HG03521 (cell line): Measurements from ENCODE around the gene DUOX1.
A peak's percentile ranks its signal among the peaks of the same experiment; 100 is the strongest.

Source experiments
- ATAC-seq: cut with Tn5 transposase; IDR thresholded peaks from one replicate; pipeline ENCODE4 v1.9.1; 2021; ENCODE audit warnings: mild to moderate bottlenecking, moderate library complexity; ENCODE audit not compliant: unreplicated experiment

DUOX1 gene

GRCh38 chr15:45139770-45140169, 10.0 kb downstream of the DUOX1 start:
- no peak for ATAC-seq

- ATAC-seq = no peak
These were observed 10.9 kb downstream of the DUOX1 start for GRCh38 chr15:45140557-45141250.

- ATAC-seq = no peak
These were observed 11.6 kb downstream of the DUOX1 start for GRCh38 chr15:45141386-45141785.

DNA sequence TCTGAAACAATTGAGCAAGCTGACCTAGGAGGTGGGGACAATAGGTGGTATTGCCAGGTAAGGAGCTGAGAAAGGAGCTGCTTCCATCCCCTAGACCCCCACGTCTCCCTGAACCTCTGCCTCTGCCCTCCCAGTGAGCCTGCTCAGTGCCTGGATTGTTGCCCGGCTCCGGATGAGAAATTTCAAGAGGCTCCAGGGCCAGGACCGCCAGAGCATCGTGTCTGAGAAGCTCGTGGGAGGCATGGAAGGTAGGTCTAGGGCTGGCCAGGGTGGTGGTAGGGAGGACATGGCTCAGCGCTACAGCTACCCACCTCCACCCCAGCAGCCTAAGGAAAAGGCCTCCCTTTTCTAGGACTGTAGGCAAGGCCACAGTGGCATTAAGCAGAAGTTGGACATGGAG, 13.3 kb downstream of the DUOX1 start:
- no peak for ATAC-seq

- ATAC-seq = no peak
These were observed 14.2 kb downstream of the DUOX1 start for GRCh38 chr15:45143946-45144345.

DNA sequence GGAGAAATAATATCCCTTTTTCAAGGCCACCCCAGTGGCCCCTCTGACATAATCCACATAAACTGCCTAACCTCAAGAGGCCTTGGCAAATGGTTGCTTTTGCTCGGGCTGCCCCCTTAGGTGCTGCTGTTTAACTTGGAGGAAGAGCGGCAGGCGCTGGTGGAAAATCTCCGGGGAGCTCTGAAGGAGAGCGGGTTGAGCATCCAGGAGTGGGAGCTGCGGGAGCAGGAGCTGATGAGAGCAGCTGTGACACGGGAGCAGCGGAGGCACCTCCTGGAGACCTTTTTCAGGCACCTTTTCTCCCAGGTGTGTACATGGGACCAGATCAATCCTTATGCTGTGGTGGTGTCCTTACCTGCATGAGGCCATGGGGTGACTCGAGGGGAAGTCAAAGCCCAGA, 15.0 kb downstream of the DUOX1 start:
- no peak for ATAC-seq

DNA sequence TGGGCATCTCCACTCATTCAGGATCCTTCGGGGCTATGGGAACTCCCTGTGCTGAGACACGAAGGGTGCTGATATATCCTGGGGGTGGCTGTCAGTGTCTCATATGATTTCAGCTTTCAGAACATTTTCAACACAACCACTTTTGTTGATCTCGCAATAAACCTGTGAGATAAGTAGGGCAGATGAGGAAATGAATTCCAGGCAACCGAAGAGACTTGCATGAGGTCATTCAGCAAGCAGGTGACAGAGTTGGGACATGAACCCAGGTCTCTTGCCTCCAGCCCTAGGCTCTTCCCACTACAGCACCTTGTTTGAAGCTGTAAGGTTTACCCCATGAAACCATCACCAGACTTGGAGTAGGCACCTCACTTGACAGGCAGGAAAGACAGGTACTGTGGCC, 16.6 kb downstream of the DUOX1 start:
- no peak for ATAC-seq

DNA sequence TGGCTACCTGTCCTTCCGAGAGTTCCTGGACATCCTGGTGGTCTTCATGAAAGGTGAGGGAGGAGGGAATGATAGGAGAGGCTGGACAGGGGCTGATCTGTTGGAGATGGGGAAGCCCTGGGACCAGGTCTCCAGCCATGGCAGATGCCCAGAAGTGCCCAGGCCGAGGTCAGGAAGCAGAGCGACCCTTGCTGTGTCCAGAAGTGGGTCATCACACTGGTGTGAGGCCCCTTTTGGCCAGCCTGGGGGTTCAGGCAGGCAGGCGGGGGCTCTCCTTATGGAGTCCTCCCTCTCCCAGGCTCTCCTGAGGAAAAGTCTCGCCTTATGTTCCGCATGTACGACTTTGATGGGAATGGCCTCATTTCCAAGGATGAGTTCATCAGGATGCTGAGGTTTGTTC, 17.8 kb downstream of the DUOX1 start:
- ATAC-seq = no peak

- no peak for ATAC-seq
These were observed 18.6 kb downstream of the DUOX1 start for GRCh38 chr15:45148076-45149059.

DNA sequence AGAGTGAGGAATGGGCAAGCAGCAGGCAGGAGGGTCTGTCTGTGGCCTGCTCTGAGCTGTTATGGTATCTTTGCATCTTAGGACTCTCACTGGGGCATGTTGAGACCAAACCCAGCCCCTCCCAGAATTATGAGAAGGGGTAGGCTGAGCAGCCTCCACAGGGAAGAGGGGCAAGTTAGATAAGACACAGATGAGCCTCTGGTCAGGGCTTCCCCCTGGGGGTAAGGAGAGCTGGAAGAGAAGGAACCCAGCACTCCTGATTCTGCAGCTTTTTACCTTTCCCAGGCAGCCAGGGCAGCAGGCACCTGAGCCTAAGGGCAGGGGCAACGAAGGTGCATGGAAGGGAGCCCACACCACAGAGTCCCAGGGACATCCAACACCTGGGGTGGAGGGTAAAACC, 19.3 kb downstream of the DUOX1 start:
- no peak for ATAC-seq

GRCh38 chr15:45150481-45150880, 20.7 kb downstream of the DUOX1 start:
- ATAC-seq = no peak

DNA sequence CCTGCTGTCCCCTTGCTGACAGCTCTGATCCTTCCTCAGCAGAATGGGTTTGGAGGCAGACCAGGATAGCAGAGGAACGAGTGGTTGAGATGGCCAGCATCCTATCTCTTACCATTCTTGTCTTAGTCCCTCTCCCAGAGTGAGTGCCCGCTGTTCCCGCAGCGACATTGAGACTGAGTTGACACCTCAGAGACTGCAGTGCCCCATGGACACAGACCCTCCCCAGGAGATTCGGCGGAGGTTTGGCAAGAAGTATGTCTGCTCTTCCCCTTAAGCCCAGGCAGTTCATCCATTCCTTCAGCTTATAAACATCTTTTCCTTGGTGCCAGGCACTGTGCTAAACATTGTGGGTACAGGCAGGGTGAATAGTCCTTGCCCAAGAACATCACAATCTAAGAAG, 21.2 kb downstream of the DUOX1 start:
- no peak for ATAC-seq

DNA sequence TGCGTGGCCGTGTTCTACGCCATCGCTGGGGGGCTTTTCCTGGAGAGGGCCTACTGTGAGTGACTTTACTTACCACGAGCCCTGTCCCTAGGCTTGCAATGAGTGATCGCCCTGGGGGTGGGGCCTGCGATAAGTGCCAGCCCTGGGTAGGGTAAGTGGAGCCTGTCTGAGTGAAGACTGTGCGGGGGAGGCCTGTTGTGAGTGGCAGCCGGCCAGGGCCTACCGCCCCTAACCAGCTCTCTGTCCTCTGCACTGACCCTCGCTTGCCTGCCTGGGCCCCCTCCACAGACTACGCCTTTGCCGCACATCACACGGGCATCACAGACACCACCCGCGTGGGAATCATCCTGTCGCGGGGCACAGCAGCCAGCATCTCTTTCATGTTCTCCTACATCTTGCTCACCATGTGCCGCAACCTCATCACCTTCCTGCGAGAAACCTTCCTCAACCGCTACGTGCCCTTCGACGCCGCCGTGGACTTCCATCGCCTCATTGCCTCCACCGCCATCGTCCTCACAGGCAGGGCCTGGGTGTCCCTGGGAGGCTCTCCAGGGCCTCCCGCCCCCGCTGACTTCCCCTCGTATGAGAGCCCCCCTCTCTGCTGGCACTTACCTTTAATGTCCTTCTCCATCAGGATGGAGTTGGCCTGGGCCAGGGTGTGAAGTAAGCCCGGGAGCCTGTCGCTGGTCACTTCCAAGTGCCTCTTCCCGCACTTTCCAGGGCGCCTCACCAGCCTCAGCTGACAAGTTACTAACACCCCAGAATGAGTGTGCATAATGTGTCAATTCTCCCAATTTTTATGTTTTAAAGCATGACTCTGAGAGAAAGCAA, 22.4 kb downstream of the DUOX1 start:
- ATAC-seq = no peak

GRCh38 chr15:45155739-45156138, 25.9 kb downstream of the DUOX1 start:
- ATAC-seq = no peak

DNA sequence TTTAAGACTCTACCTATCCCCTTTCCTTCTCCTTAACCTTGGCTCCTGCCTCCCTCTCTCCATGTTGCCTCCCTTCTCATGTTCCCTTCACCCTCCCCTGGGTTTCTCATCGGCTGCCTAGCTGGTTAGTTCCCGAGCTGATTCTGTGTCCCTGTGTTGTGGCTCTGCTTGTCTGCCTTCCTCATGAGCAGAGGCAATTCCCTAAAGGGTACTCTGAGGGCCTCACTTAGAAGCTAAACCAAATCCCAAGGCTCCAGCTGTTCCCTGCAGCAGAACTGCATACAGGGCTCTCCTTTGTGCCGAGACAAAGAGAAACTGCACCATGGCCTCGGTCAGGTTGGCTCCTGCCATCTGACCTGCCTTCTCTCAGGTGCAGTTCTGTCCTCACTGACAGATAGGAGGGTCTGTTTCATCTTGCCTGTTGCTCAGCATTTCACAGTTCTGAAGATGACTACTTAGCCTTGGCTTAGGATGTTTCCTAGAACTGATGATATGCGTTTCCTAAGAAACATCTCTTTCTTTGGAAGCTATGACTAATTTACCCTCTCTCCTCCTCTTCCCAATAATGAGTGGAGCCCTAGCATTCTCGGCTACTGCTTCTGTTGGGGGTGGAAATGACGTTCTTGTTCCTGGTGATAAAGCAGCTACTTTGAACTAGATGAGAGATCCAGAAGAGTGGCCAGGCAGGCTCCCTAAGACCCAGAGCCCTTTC, 27.1 kb downstream of the DUOX1 start:
- ATAC-seq = no peak

GRCh38 chr15:45157974-45158373, 28.2 kb downstream of the DUOX1 start:
- ATAC-seq = no peak

DNA sequence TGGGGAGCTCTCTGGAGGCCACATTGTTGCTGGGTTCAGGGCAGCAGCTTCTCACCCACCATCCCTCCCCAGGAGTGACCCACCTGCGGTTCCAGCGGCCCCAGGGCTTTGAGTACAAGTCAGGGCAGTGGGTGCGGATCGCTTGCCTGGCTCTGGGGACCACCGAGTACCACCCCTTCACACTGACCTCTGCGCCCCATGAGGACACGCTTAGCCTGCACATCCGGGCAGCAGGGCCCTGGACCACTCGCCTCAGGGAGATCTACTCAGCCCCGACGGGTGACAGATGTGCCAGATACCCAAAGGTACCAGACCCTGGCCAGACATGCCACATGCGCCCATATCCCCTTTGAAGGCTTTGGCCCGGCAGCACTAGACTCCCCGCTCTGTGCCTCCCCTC, 31.9 kb downstream of the DUOX1 start:
- ATAC-seq = no peak

DNA sequence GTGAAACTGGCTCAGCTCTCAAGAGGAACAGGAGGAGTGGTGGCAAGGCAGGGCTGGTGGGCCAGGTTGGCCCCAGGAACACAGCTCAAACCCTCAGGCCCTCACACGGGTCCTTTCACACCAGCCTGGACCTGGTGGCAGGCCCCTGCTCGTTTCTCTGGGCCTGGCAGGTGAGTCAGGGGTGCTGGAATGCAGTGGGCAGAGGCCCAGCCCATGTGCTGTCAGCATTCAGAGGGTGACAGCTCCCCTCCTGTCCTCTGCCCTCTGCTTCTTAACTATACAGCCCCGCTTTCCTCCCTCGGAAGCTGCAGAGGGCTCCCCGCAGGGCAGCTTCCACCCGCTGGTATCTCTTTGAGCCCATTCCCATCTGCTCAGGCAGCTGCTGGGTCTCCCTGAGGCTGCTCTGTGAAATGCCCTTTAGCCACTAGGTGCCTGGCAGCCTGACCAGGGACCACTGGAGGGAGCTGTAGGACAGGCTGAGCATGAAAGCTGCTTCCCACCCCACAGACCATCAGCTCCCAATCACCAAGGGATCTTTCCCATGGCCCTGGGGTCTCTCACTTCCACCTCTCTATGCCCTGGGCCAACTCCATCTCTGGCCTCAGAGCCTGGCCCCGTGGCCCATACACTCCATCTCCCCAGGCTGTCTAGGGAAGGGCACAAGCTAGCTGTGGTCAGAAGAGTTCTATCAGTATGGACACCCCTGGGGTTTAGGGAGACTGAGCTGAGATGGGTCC, 33.1 kb downstream of the DUOX1 start:
- peak; percentile 37 for ATAC-seq

- no peak for ATAC-seq
These were observed 33.7 kb downstream of the DUOX1 start for GRCh38 chr15:45163508-45163856.

- no peak for ATAC-seq
These were observed 35.1 kb downstream of the DUOX1 start for GRCh38 chr15:45164914-45165313.
